OCI-LY1 (cell line): ENCODE measurements around the gene RBKS.

Source experiments
- H2AFZ ChIP-seq: fragments of 200-600 bp; sonication (generic), shearing (Covaris generic); 2 replicates; pipeline ENCODE4 v1.6.0; 2014; ENCODE audit warnings: antibody characterized with exemption, mild to moderate bottlenecking, low read length
- H3F3A ChIP-seq: fragments of 200-600 bp; sonication (generic), shearing (Covaris generic); 2 replicates; pipeline ENCODE4 v1.6.0; 2014; ENCODE audit warnings: mild to moderate bottlenecking, antibody characterized with exemption, low read length, moderate library complexity; ENCODE audit not compliant: insufficient read depth
- H3K27ac ChIP-seq: fragments of 200-600 bp; sonication (generic); 2 replicates; pipeline ENCODE4 v1.5.1; 2014; ENCODE audit warnings: low read length, mixed run types, mild to moderate bottlenecking, low read depth; ENCODE audit not compliant: poor library complexity, severe bottlenecking
- H3K27me3 ChIP-seq: fragments of 200-600 bp; sonication (generic); 2 replicates; pipeline ENCODE4 v1.6.0; 2014; ENCODE audit warnings: antibody characterized with exemption, mild to moderate bottlenecking, low read length, moderate library complexity; ENCODE audit not compliant: insufficient read depth
- H3K36me3 ChIP-seq: fragments of 200-600 bp; sonication (generic); 2 replicates; pipeline ENCODE4 v1.6.1; 2014; ENCODE audit warnings: mild to moderate bottlenecking, antibody characterized with exemption, low read length, moderate library complexity, mixed read lengths; ENCODE audit not compliant: insufficient read depth
- H3K4me1 ChIP-seq: fragments of 200-600 bp; sonication (generic); 2 replicates; pipeline ENCODE4 v1.5.1; 2014; ENCODE audit warnings: mild to moderate bottlenecking, low read length, moderate library complexity; ENCODE audit not compliant: insufficient read depth, severe bottlenecking
- H3K4me2 ChIP-seq: fragments of 200-600 bp; sonication (generic), shearing (Covaris generic); 2 replicates; pipeline ENCODE4 v1.6.1; 2014; ENCODE audit warnings: low read length
- H3K4me3 ChIP-seq: fragments of 200-600 bp; sonication (generic); 2 replicates; pipeline ENCODE4 v1.5.1; 2014; ENCODE audit warnings: low read length, low read depth, mild to moderate bottlenecking, mixed read lengths; ENCODE audit not compliant: poor library complexity, severe bottlenecking
- H3K79me2 ChIP-seq: fragments of 200-600 bp; shearing (Covaris generic); 2 replicates; pipeline ENCODE4 v1.6.1; 2016; ENCODE audit warnings: mixed run types, low read length, mixed read lengths; ENCODE audit not compliant: insufficient read depth
- H3K9ac ChIP-seq: fragments of 200-600 bp; sonication (generic), shearing (Covaris generic); 2 replicates; pipeline ENCODE4 v1.6.1; 2014; ENCODE audit warnings: mild to moderate bottlenecking, low read length, mixed read lengths
- H3K9me2 ChIP-seq: fragments of 200-600 bp; sonication (generic), shearing (Covaris generic); 2 replicates; pipeline ENCODE4 v1.6.1; 2014; ENCODE audit warnings: low read depth, mild to moderate bottlenecking, low read length, mixed read lengths
- H3K9me3 ChIP-seq: fragments of 200-600 bp; shearing (Covaris generic); 2 replicates; pipeline ENCODE4 v1.6.1; 2014; ENCODE audit warnings: low read length, mixed read lengths
- H4K20me1 ChIP-seq: fragments of 200-600 bp; sonication (generic), shearing (Covaris generic); 2 replicates; pipeline ENCODE4 v1.6.0; 2016; ENCODE audit warnings: mild to moderate bottlenecking, low read length; ENCODE audit not compliant: insufficient read depth
- CTCF ChIP-seq: fragments of 200-600 bp; sonication (generic), shearing (Covaris generic); IDR thresholded peaks from 2 replicates; pipeline ENCODE4 v1.5.1; 2017; ENCODE audit warnings: mild to moderate bottlenecking, antibody characterized with exemption, low read length, moderate library complexity, mixed read lengths
- EZH2 ChIP-seq: fragments of 200-600 bp; sonication (generic), shearing (Covaris generic); IDR thresholded peaks from 2 replicates; pipeline ENCODE4 v1.8.0; 2017; ENCODE audit warnings: borderline replicate concordance, mixed run types, mild to moderate bottlenecking, antibody characterized with exemption, low read length, moderate library complexity, mixed read lengths

The RBKS gene

GRCh38 chr2:27742571-27742970 is 147.6 kb downstream of the RBKS start:
- no peak overlapping the region for H3K9ac ChIP-seq
- H3K9me2 ChIP-seq: no peaks in the 10 kb centered on the region
- no peaks in the 10 kb centered on the region for H3K79me2 ChIP-seq
- no peaks in the 10 kb centered on the region for H3K9me3 ChIP-seq
- no peaks in the 10 kb centered on the region for H3F3A ChIP-seq
- no peak overlapping the region for H2AFZ ChIP-seq
- no peak overlapping the region for H3K27ac ChIP-seq
- H3K27me3 ChIP-seq: no peaks in the 10 kb centered on the region
- TF ChIP-seq CTCF: no peak
- TF ChIP-seq EZH2: no peak
- H3K4me2 ChIP-seq: no peak overlapping the region
- no peaks in the 10 kb centered on the region for H3K4me1 ChIP-seq
- H4K20me1 ChIP-seq: no peaks in the 10 kb centered on the region
- no peak overlapping the region for H3K4me3 ChIP-seq
- no peaks in the 10 kb centered on the region for H3K36me3 ChIP-seq

- H3K36me3 ChIP-seq: no peaks in the 10 kb centered on the region
- TF ChIP-seq CTCF (no peak), EZH2 (no peak)
- H3K27me3 ChIP-seq: no peaks in the 10 kb centered on the region
- H3K9me2 ChIP-seq: no peaks in the 10 kb centered on the region
- H3K4me3 ChIP-seq: no peak overlapping the region
- H3K79me2 ChIP-seq: no peaks in the 10 kb centered on the region
- no peaks in the 10 kb centered on the region for H3K9me3 ChIP-seq
- H3F3A ChIP-seq: no peaks in the 10 kb centered on the region
- H3K27ac ChIP-seq: no peak overlapping the region
- no peaks in the 10 kb centered on the region for H3K4me1 ChIP-seq
- H4K20me1 ChIP-seq: no peaks in the 10 kb centered on the region
- H3K9ac ChIP-seq: no peak overlapping the region
- H3K4me2 ChIP-seq: no peak overlapping the region
- no peak overlapping the region for H2AFZ ChIP-seq
Observed at GRCh38 chr2:27741673-27742072, 148.5 kb downstream of the RBKS start.

DNA sequence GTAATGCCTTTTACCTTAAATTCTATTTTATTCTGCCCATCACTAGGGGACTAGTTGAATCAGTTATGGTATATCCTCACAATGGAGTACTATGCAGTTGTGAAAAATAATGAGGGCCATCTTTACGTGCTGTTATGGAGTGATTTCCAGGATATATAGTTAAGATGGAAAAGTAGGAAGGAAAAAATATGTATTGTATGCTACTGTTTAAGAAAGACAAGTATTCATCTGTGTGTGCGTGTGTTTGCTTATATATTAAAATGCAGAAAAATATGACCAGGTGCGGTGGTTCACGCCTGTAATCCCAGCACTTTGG is 151.2 kb downstream of the RBKS start:
- no peaks in the 10 kb centered on the region for H4K20me1 ChIP-seq
- no peak overlapping the region for H3K4me3 ChIP-seq
- no peak overlapping the region for H3K4me2 ChIP-seq
- no peaks in the 10 kb centered on the region for H3K4me1 ChIP-seq
- no peak overlapping the region for H3K9ac ChIP-seq
- TF ChIP-seq EZH2 (no peak), CTCF (no peak)
- no peaks in the 10 kb centered on the region for H3K9me3 ChIP-seq
- no peaks in the 10 kb centered on the region for H3K27me3 ChIP-seq
- no peak overlapping the region for H3K27ac ChIP-seq
- H3F3A ChIP-seq: no peaks in the 10 kb centered on the region
- H3K36me3 ChIP-seq: no peaks in the 10 kb centered on the region
- no peaks in the 10 kb centered on the region for H3K79me2 ChIP-seq
- no peak overlapping the region for H2AFZ ChIP-seq
- H3K9me2 ChIP-seq: no peaks in the 10 kb centered on the region
